Activated CD8-positive, alpha-beta memory T cell treated with anti-CD3 and anti-CD28 coated beads, Interleukin-2, amount 50 U/mL, for 24 hours (primary cell): ENCODE results near the gene WDFY4.

Source experiments
- DNase-seq: peaks from one replicate; pipeline ENCODE4 v3.0.0-alpha.2; 2020; ENCODE audit errors: extremely low read depth

WDFY4 gene

GRCh38 chr10:48690791-48691660, 6.4 kb downstream of the WDFY4 start:
- DNase-seq, result no peak

GRCh38 chr10:48691812-48692528, 7.3 kb downstream of the WDFY4 start:
- DNase-seq, result no peak

GRCh38 chr10:48692748-48693147, 8.1 kb downstream of the WDFY4 start:
- no peak for DNase-seq

- DNase-seq, result no peak
Measured at GRCh38 chr10:48693206-48693605, 8.5 kb downstream of the WDFY4 start.

GRCh38 chr10:48694371-48695030, 9.8 kb downstream of the WDFY4 start:
- DNase-seq, result no peak

GRCh38 chr10:48695636-48696534, 11.2 kb downstream of the WDFY4 start:
- DNase-seq, result no peak

GRCh38 chr10:48696535-48696873, 11.8 kb downstream of the WDFY4 start:
- no peak for DNase-seq

- DNase-seq, result no peak
Measured at GRCh38 chr10:48697091-48697490, 12.4 kb downstream of the WDFY4 start.

- DNase-seq, result no peak
Measured at GRCh38 chr10:48697821-48698764, 13.4 kb downstream of the WDFY4 start.

- DNase-seq, result no peak
Measured at GRCh38 chr10:48699011-48699627, 14.4 kb downstream of the WDFY4 start.

- DNase-seq, result no peak
Measured at GRCh38 chr10:48700071-48700470, 15.4 kb downstream of the WDFY4 start.

GRCh38 chr10:48700493-48700892, 15.8 kb downstream of the WDFY4 start:
- no peak for DNase-seq

GRCh38 chr10:48701139-48701901, 16.6 kb downstream of the WDFY4 start:
- no peak for DNase-seq

GRCh38 chr10:48701941-48702340, 17.3 kb downstream of the WDFY4 start:
- DNase-seq, result no peak

- DNase-seq, result no peak
Measured at GRCh38 chr10:48703531-48704122, 19.0 kb downstream of the WDFY4 start.

- DNase-seq, result no peak
Measured at GRCh38 chr10:48704156-48704555, 19.5 kb downstream of the WDFY4 start.

GRCh38 chr10:48705401-48705938, 20.8 kb downstream of the WDFY4 start:
- no peak for DNase-seq

GRCh38 chr10:48707472-48707871, 22.8 kb downstream of the WDFY4 start:
- no peak for DNase-seq

- no peak for DNase-seq
Measured at GRCh38 chr10:48708144-48708543, 23.5 kb downstream of the WDFY4 start.
